Kidney epithelial cell (primary cell): ENCODE data around the gene TXLNG. TPM values are rescaled to one million over a fixed set of nuclear protein-coding genes. Genes with fewer than 3 reads are reported as not detected.

ENCODE experiments used
- DNase-seq: peaks from one replicate; pipeline ENCODE4 v3.0.0-alpha.2; 2010; ENCODE audit warnings: low read depth
- H3K27me3 ChIP-seq: 2 replicates; pipeline ENCODE4 v1.6.0; 2011; ENCODE audit warnings: low read length; ENCODE audit not compliant: control insufficient read depth, insufficient read depth
- H3K36me3 ChIP-seq: 2 replicates; pipeline ENCODE4 v1.5.1; 2011; ENCODE audit warnings: low read length; ENCODE audit not compliant: control insufficient read depth, insufficient read depth
- H3K4me3 ChIP-seq: 2 replicates; pipeline ENCODE4 v1.5.1; 2011; ENCODE audit warnings: low read depth, mild to moderate bottlenecking, control low read depth, low read length
- CTCF ChIP-seq: IDR thresholded peaks from 2 replicates; pipeline ENCODE4 v1.5.1; 2011; ENCODE audit warnings: mild to moderate bottlenecking, moderate library complexity, low read length, control low read depth, inconsistent platforms; ENCODE audit not compliant: insufficient read depth, poor library complexity, severe bottlenecking
- total RNA-seq: library from RNA; depleted of rRNA; stranded (reverse); fragments of >200 nt; gene quantifications from 2 replicates; pipeline ENCODE4 v1.2.3, GENCODE V29; 2015

TXLNG gene
- total RNA-seq, 1 donor from 2014 or later, result 10.9 TPM

GRCh38 chrX:16762579-16762978 lies 23.7 kb upstream of the TXLNG start:
- TF ChIP-seq CTCF, result no peak
- no peaks in the 10 kb centered on the region for H3K36me3 ChIP-seq
- no peak for DNase-seq
- no peaks in the 10 kb centered on the region for H3K27me3 ChIP-seq
- H3K4me3 ChIP-seq, result no peak overlapping the region

GRCh38 chrX:16765594-16765993 lies 20.7 kb upstream of the TXLNG start:
- TF ChIP-seq CTCF, result no peak
- Histone ChIP-seq H3K4me3 (no peak overlapping the region), H3K36me3 (no peaks in the 10 kb centered on the region), H3K27me3 (no peaks in the 10 kb centered on the region)
- no peak for DNase-seq

- no peaks in the 10 kb centered on the region for H3K36me3 ChIP-seq
- DNase-seq, result no peak
- no peak overlapping the region for H3K4me3 ChIP-seq
- H3K27me3 ChIP-seq, result no peaks in the 10 kb centered on the region
- TF ChIP-seq CTCF, result no peak
Observed at GRCh38 chrX:16770970-16771482, 15.2 kb upstream of the TXLNG start.

GRCh38 chrX:16771483-16772398 lies 14.5 kb upstream of the TXLNG start:
- no peak overlapping the region for H3K4me3 ChIP-seq
- no peak for TF ChIP-seq CTCF
- H3K27me3 ChIP-seq, result no peaks in the 10 kb centered on the region
- DNase-seq, result peak; percentile 16
- H3K36me3 ChIP-seq, result no peaks in the 10 kb centered on the region

GRCh38 chrX:16772460-16772859 lies 13.8 kb upstream of the TXLNG start:
- TF ChIP-seq CTCF, result no peak
- DNase-seq, result no peak
- H3K27me3 ChIP-seq, result no peaks in the 10 kb centered on the region
- no peaks in the 10 kb centered on the region for H3K36me3 ChIP-seq
- no peak overlapping the region for H3K4me3 ChIP-seq
